AG09309 (cell line): ENCODE results near the gene PAFAH1B1.
"Not testable (repeated sequence)": the region's sequence is repeated elsewhere in the genome, so short reads cannot be mapped to it uniquely, and the experiment has no call there.

Source experiments
- DNase-seq: peaks from one replicate; pipeline ENCODE4 v3.0.0-alpha.2; 2010; ENCODE audit warnings: low read depth
- H3K4me3 ChIP-seq: 2 replicates; pipeline ENCODE4 v1.5.1; 2011; ENCODE audit warnings: mild to moderate bottlenecking, low read depth, low read length, moderate library complexity; ENCODE audit not compliant: control insufficient read depth
- TF ChIP-seq, protein P1 (sequence below): IDR thresholded peaks from 2 replicates; pipeline ENCODE4 v1.5.1; 2011; ENCODE audit warnings: mild to moderate bottlenecking, low read depth, low read length, inconsistent platforms; ENCODE audit not compliant: insufficient read depth, control insufficient read depth; ENCODE audit errors: missing control alignments

PAFAH1B1 gene

DNA sequence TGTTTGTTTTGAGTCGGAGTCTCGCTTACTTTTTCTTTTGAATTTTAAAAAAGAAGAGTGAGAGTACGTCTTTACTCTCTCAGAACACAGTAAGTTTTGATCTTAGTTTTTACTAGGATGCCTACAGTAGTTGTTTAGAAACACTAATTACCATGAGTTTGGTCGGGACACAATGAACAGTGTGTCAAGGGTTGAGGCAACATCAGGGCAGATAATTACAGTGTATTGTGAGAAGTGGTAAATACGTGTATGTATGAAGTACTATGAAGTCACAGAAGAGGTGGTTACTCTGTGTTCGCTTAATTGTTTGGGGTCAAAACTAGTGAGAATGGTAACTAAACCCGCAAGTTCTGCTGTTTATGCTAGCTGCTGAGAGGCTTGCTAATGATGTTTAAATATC lies 18.2 kb downstream of the PAFAH1B1 start:
- TF ChIP-seq, protein P1, sequence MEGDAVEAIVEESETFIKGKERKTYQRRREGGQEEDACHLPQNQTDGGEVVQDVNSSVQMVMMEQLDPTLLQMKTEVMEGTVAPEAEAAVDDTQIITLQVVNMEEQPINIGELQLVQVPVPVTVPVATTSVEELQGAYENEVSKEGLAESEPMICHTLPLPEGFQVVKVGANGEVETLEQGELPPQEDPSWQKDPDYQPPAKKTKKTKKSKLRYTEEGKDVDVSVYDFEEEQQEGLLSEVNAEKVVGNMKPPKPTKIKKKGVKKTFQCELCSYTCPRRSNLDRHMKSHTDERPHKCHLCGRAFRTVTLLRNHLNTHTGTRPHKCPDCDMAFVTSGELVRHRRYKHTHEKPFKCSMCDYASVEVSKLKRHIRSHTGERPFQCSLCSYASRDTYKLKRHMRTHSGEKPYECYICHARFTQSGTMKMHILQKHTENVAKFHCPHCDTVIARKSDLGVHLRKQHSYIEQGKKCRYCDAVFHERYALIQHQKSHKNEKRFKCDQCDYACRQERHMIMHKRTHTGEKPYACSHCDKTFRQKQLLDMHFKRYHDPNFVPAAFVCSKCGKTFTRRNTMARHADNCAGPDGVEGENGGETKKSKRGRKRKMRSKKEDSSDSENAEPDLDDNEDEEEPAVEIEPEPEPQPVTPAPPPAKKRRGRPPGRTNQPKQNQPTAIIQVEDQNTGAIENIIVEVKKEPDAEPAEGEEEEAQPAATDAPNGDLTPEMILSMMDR, result no peak
- no peak for DNase-seq
- no peak overlapping the region for H3K4me3 ChIP-seq

DNA sequence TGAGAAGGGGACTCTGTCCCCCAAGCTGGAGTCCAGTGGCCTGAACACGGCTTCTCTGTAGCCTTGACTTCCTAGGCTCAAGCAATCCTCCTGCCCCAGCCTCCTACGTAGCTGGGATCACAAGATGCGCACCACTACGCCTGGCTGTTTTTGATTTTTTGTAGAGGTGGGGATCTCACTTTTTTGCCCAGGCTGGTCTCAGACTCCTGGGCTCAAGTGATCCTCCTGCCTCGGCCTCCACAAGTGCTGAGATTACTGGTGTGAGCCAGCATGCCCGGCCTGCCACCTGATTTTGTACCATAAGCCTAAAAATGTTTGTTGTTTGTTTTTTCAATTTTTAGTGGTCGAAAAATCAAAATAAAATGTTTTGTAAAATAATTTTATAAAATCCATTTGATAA lies 19.2 kb downstream of the PAFAH1B1 start:
- no peak for DNase-seq
- H3K4me3 ChIP-seq, result no peak overlapping the region
- TF ChIP-seq, protein P1, result no peak

DNA sequence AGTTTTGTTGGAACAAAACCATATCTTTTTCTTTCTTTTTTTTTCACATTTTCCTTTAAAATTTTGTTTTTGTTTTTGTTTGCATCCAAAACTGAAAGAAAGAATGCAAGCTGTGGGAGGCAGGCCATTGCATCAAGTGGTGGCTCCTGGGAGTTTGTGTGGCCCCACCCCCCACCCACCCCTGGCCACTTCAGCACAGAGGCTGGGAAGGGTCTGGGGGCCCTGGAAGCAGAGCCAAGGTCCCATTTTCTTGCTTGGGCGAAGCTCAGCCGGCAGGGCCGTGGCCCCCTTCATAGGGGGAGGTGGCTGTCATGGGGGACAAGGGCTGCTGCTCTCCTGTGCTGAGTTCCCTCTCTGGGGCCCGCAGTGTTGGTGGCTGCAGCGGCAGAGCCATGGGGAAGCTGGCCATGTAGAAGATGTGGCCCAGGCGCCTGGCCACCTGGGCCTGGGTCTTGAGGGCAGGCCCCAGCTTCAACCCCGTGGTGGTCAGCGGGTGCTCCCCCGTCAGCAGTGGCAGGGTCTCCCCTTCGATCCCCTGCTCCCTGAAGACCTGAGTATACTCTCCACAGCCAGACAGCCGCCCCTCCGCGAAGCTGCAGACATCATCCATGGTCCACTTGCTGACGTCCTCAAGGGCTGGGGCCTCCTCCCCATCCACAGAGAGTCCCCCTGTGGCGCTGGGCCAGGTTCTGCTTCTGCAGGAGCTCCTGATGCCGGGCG lies 19.8 kb downstream of the PAFAH1B1 start:
- TF ChIP-seq, protein P1, result no peak
- no peak overlapping the region for H3K4me3 ChIP-seq
- no peak for DNase-seq

DNA sequence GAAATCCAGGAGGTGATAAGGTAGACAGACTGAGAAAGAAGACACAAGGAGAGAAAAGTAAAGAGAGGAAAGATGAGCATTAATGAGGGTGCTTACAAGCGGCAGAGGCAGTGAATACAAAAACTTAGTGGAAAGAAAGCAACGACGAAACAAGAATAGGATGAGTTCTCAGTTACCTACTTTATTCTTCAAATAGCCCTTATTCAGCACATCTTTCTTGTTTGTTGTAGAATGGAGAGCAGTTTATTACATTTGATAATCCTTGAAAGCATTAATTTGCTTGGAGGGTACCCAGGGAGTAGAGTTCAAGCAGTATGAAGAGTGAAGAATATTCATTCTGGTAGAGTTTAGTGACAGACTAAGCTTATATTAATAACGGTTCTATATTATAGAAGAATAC lies 22.4 kb downstream of the PAFAH1B1 start:
- H3K4me3 ChIP-seq, result no peak overlapping the region
- no peak for DNase-seq
- TF ChIP-seq, protein P1, result no peak

DNA sequence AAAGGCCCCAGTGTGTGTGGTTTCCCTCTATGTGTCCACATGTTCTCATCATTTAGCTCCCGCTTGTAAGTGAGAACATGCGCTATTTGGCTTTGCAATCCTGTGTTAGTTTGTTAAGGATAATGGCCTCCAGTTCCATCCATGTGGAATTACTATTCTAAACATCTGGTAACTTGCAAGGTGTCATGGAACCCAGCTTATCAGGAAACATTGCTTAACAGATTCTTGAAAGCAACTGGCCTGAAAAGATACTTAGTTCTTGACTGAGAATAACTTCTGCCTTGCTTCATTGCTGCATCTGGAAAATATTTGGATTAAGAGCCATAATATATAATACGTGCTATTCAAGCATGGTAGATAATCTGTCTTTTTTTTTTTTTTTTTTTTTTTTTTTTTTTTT lies 27.8 kb downstream of the PAFAH1B1 start:
- DNase-seq, result no peak
- TF ChIP-seq, protein P1, result no peak

DNA sequence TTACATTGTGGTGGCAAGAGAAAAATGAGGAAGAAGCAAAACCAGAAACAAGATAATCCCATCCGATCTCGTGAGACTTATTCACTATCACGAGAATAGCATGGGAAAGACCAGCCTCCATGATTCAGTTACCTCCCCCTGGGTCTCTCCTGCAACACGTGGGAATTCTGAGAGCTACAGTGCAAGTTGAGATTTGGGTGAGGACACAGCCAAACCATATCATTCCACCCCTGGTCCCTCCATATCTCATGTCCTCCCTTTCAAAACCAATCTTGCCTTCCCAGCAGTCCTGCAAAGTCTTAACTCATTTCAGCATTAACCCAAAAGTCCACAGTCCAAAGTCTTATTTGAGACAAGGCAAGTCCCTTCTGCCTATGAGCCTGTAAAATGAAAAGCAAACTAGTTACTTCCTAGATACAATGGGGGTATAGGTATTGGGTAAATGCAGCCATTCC lies 28.5 kb downstream of the PAFAH1B1 start:
- not testable (repeated sequence) for H3K4me3 ChIP-seq, DNase-seq

More for the DNA sequence above, 27.8 kb downstream of the PAFAH1B1 start:
- no peak overlapping the region for H3K4me3 ChIP-seq

DNA sequence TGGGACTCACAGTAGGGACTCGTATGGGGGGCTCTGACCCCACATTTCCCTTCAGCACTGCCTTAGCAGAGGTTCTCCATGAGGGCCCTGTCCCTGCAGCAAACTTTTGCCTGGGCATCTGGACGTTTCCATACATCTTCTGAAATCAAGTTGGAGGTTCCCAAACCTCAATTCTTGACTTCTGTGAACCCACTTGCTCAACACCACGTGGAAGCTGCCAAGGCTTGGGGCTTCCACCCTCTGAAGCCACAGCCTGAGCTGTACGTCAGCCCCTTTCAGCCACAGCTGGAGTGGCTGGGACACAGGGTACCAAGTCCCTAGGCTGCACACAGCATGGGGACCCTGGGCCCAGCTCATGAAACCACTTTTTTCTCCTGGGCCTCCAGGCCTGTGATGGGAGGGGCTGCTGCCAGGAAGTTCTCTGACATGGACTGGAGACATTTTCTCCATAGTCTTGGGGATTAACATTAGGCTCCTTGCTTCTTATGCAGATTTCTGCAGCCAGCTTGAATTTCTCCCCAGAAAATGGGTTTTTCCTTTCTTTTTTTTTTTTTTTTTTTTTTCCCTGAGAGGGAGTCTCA lies 29.4 kb downstream of the PAFAH1B1 start:
- not testable (repeated sequence) for H3K4me3 ChIP-seq, DNase-seq
